OCI-LY7 (cell line): ENCODE data around the gene AK4. TPM values are rescaled to one million over a fixed set of nuclear protein-coding genes. Genes with fewer than 3 reads are reported as not detected.

Experiments
- BruUV-seq: library from RNA; stranded (reverse); fragments of 400-500 nt; replicated peaks from 2 replicates; lab custom pipeline; 2021; lab: Mats Ljungman, UMichigan
- CTCF ChIA-PET: fragments of 300-600 bp; sonication (Branson Sonifier 250); formaldehyde crosslinking; loops from one replicate; lab custom pipeline; 2022; ENCODE audit warnings: antibody characterized with exemption; ENCODE audit not compliant: unreplicated experiment; lab: Charles Lee
- POLR2A ChIA-PET: fragments of 300-600 bp; sonication (Branson Sonifier 250); formaldehyde crosslinking; loops from one replicate; lab custom pipeline; 2022; ENCODE audit warnings: antibody characterized with exemption; lab: Charles Lee
- DNase-seq: peaks from one replicate; pipeline ENCODE4 v3.0.0-alpha.2; 2015; ENCODE audit warnings: low spot score
- H2AFZ ChIP-seq: fragments of 200-600 bp; sonication (generic), shearing (Covaris generic); 2 replicates; pipeline ENCODE4 v1.6.1; 2014; ENCODE audit warnings: mild to moderate bottlenecking, antibody characterized with exemption, low read length, moderate library complexity
- H3K27ac ChIP-seq: fragments of 200-600 bp; sonication (generic); 2 replicates; pipeline ENCODE4 v1.5.1; 2014; ENCODE audit warnings: mixed run types, low read depth, mild to moderate bottlenecking, moderate library complexity, low read length, inconsistent platforms; ENCODE audit not compliant: poor library complexity, severe bottlenecking
- H3K36me3 ChIP-seq: fragments of 200-600 bp; sonication (generic); 2 replicates; pipeline ENCODE4 v1.6.1; 2014; ENCODE audit warnings: mild to moderate bottlenecking, antibody characterized with exemption, low read length, moderate library complexity, mixed read lengths; ENCODE audit not compliant: insufficient read depth
- H3K4me1 ChIP-seq: fragments of 200-600 bp; sonication (generic); 2 replicates; pipeline ENCODE4 v1.5.1; 2014; ENCODE audit warnings: mild to moderate bottlenecking, low read length; ENCODE audit not compliant: insufficient read depth, poor library complexity, severe bottlenecking
- H3K4me2 ChIP-seq: fragments of 200-600 bp; sonication (generic); 2 replicates; pipeline ENCODE4 v1.6.1; 2014; ENCODE audit warnings: mild to moderate bottlenecking, low read length
- H3K4me3 ChIP-seq: fragments of 200-600 bp; sonication (generic); 2 replicates; pipeline ENCODE4 v1.5.1; 2014; ENCODE audit warnings: mild to moderate bottlenecking, low read depth, low read length; ENCODE audit not compliant: poor library complexity, severe bottlenecking
- H3K79me2 ChIP-seq: fragments of 200-600 bp; sonication (generic); 2 replicates; pipeline ENCODE4 v1.6.1; 2016; ENCODE audit warnings: low read depth, mild to moderate bottlenecking, low read length, moderate library complexity, mixed read lengths; ENCODE audit not compliant: insufficient read depth
- H3K9me2 ChIP-seq: fragments of 200-600 bp; sonication (generic); 2 replicates; pipeline ENCODE4 v1.6.1; 2016; ENCODE audit warnings: mild to moderate bottlenecking, low read length, mixed read lengths; ENCODE audit not compliant: insufficient read depth
- H3K9me3 ChIP-seq: fragments of 200-600 bp; sonication (generic); 2 replicates; pipeline ENCODE4 v1.6.1; 2014; ENCODE audit warnings: mild to moderate bottlenecking, mixed run types, low read length, mixed read lengths
- H4K20me1 ChIP-seq: fragments of 200-600 bp; sonication (generic); 2 replicates; pipeline ENCODE4 v1.6.1; 2014; ENCODE audit warnings: mild to moderate bottlenecking, antibody characterized with exemption, low read length, moderate library complexity, mixed read lengths; ENCODE audit not compliant: insufficient read depth
- CTCF ChIP-seq: fragments of 200-600 bp; sonication (generic); conservative IDR thresholded peaks from 2 replicates; pipeline ENCODE4 v1.5.1; 2014; ENCODE audit warnings: mild to moderate bottlenecking, antibody characterized with exemption, low read length, moderate library complexity, mixed read lengths
- EZH2phosphoT487 ChIP-seq: fragments of 200-600 bp; sonication (generic); IDR thresholded peaks from 2 replicates; pipeline ENCODE4 v1.6.1; 2018; ENCODE audit warnings: low read depth, borderline replicate concordance, mild to moderate bottlenecking, mixed run types, antibody characterized with exemption, low read length, moderate library complexity, mixed read lengths
- intact Hi-C: fragments of 100-400 bp; cut with micrococcal nuclease; formaldehyde crosslinking; loops from one replicate; pipeline ENCODE4 v1.10.0; 2022; ENCODE audit not compliant: unreplicated experiment
- total RNA-seq, 2 experiments: library from RNA; depleted of rRNA in 1 of 2; stranded (reverse); fragments of >200 nt in 1 of 2; shearing (Covaris generic) in 1 of 2; gene quantifications; 2 replicates each; pipeline ENCODE4 v1.2.3, GENCODE V29; 2014 to 2022

Gene AK4
- total RNA-seq, 2 experiments from 2014 or later = 0.16 to 1.4 TPM

GRCh38 chr1:65238010-65238409 lies 90.0 kb downstream of the AK4 start:
- H3K27ac ChIP-seq = no peak overlapping the region
- ChIA-PET POLR2A (interaction anchor here (0.6 kb wide), 1 partner anchor 446 kb away, joined by 3 read pairs; no protein-coding TSS in a partner anchor), CTCF (no interaction called here)
- no TSS peak for BruUV-seq
- H3K9me2 ChIP-seq = no peaks in the 10 kb centered on the region
- H3K4me3 ChIP-seq = no peak overlapping the region
- no peaks in the 10 kb centered on the region for H4K20me1 ChIP-seq
- H3K36me3 ChIP-seq = no peaks in the 10 kb centered on the region
- TF ChIP-seq CTCF = no peak
- TF ChIP-seq EZH2phosphoT487 = no peak
- H3K9me3 ChIP-seq = no peaks in the 10 kb centered on the region
- H3K4me1 ChIP-seq = no peaks in the 10 kb centered on the region
- H3K4me2 ChIP-seq = no peak overlapping the region
- DNase-seq = no peak
- H2AFZ ChIP-seq = no peak overlapping the region
- H3K79me2 ChIP-seq = no peaks in the 10 kb centered on the region
- intact Hi-C loops = loop anchor here (5.0 to 10.0 kb wide), 2 partner anchors 194 to 1007 kb away; no protein-coding TSS in a partner anchor

- DNase-seq = no peak
- Histone ChIP-seq H2AFZ (no peak overlapping the region), H3K4me1 (no peaks in the 10 kb centered on the region), H3K27ac (no peak overlapping the region), H3K79me2 (no peaks in the 10 kb centered on the region), H4K20me1 (no peaks in the 10 kb centered on the region), H3K9me3 (no peaks in the 10 kb centered on the region), H3K36me3 (no peaks in the 10 kb centered on the region), H3K4me2 (no peak overlapping the region), H3K4me3 (no peak overlapping the region), H3K9me2 (no peaks in the 10 kb centered on the region)
- ChIA-PET CTCF (no interaction called here), POLR2A (interaction anchor here (0.5 kb wide), 1 partner anchor 15 kb away, joined by 4 read pairs; no protein-coding TSS in a partner anchor)
- intact Hi-C loops = no loop called here
- no TSS peak for BruUV-seq
- no peak for TF ChIP-seq CTCF
- no peak for TF ChIP-seq EZH2phosphoT487
These were observed 95.5 kb downstream of the AK4 start for GRCh38 chr1:65243491-65243890.

- Histone ChIP-seq H3K9me2 (no peaks in the 10 kb centered on the region), H3K4me2 (no peak overlapping the region), H3K36me3 (no peaks in the 10 kb centered on the region), H3K9me3 (no peaks in the 10 kb centered on the region), H3K4me1 (no peaks in the 10 kb centered on the region), H3K79me2 (no peaks in the 10 kb centered on the region), H4K20me1 (no peaks in the 10 kb centered on the region), H3K4me3 (no peak overlapping the region), H3K27ac (no peak overlapping the region), H2AFZ (no peak overlapping the region)
- ChIA-PET CTCF (no interaction called here), POLR2A (no interaction called here)
- no peak for DNase-seq
- BruUV-seq = no TSS peak
- TF ChIP-seq EZH2phosphoT487 (no peak), CTCF (no peak)
- intact Hi-C loops = no loop called here
These were observed 97.3 kb downstream of the AK4 start for GRCh38 chr1:65245295-65245694.
